A673 (cell line): ENCODE measurements around the gene EPAS1. TPM values are rescaled to one million over a fixed set of nuclear protein-coding genes. Genes with fewer than 3 reads are reported as not detected.

Experiments used
- BruUV-seq: library from RNA; stranded (reverse); fragments of 400-500 nt; replicated peaks from 2 replicates; lab custom pipeline; 2021; lab: Mats Ljungman, UMichigan
- CTCF ChIA-PET: fragments of 300-600 bp; sonication (Branson Sonifier 250); formaldehyde crosslinking; loops from one replicate; lab custom pipeline; 2022; ENCODE audit warnings: antibody characterized with exemption; lab: Charles Lee
- POLR2A ChIA-PET: fragments of 300-600 bp; sonication (Branson Sonifier 250); formaldehyde crosslinking; loops from one replicate; lab custom pipeline; 2022; ENCODE audit warnings: antibody characterized with exemption; ENCODE audit not compliant: low non-redundant PET; lab: Charles Lee
- DNase-seq: peaks from one replicate; pipeline ENCODE4 v3.0.0-alpha.2; 2015; ENCODE audit warnings: low spot score
- H3K27ac ChIP-seq: fragments of 200-600 bp; sonication (generic); 2 replicates; pipeline ENCODE4 v1.5.1; 2016; ENCODE audit warnings: mixed run types, low read depth, mild to moderate bottlenecking, mixed read lengths, antibody characterized with exemption, low read length; ENCODE audit not compliant: poor library complexity, severe bottlenecking
- H3K27me3 ChIP-seq: fragments of 200-600 bp; sonication (generic); replicated peaks from 2 replicates; pipeline ENCODE4 v1.6.1; 2017; ENCODE audit warnings: mixed run types, low read depth, mild to moderate bottlenecking, mixed read lengths, antibody characterized with exemption, low read length; ENCODE audit not compliant: insufficient read depth, poor library complexity
- H3K36me3 ChIP-seq: fragments of 200-600 bp; sonication (generic); 2 replicates; pipeline ENCODE4 v1.6.1; 2016; ENCODE audit warnings: mixed run types, mild to moderate bottlenecking, mixed read lengths, antibody characterized with exemption, low read length; ENCODE audit not compliant: insufficient read depth, poor library complexity, severe bottlenecking
- H3K4me1 ChIP-seq: fragments of 200-600 bp; sonication (generic); 2 replicates; pipeline ENCODE4 v1.6.1; 2017; ENCODE audit warnings: mixed run types, mild to moderate bottlenecking, mixed read lengths, antibody characterized with exemption, low read length; ENCODE audit not compliant: insufficient read depth, poor library complexity, severe bottlenecking
- H3K4me3 ChIP-seq: fragments of 200-600 bp; sonication (generic); 2 replicates; pipeline ENCODE4 v1.5.1; 2016; ENCODE audit warnings: low read depth, mixed run types, mild to moderate bottlenecking, mixed read lengths, low read length; ENCODE audit not compliant: poor library complexity, severe bottlenecking
- H3K9me3 ChIP-seq: fragments of 200-600 bp; sonication (generic); 2 replicates; pipeline ENCODE4 v1.6.1; 2016; ENCODE audit warnings: mixed run types, low read depth, mild to moderate bottlenecking, mixed read lengths, antibody characterized with exemption, low read length; ENCODE audit not compliant: poor library complexity, severe bottlenecking
- CTCF ChIP-seq: fragments of 300-800, 200-600 bp; sonication (generic); conservative IDR thresholded peaks from 2 replicates; pipeline ENCODE4 v1.5.1; 2017; ENCODE audit warnings: low read depth, mild to moderate bottlenecking, antibody characterized with exemption, low read length, moderate library complexity, mixed read lengths
- EZH2 ChIP-seq: fragments of 200-600 bp; sonication (generic); IDR thresholded peaks from 2 replicates; pipeline ENCODE4 v1.6.1; 2017; ENCODE audit warnings: borderline replicate concordance, low read depth, mild to moderate bottlenecking, mixed read lengths, antibody characterized with exemption, low read length; ENCODE audit not compliant: poor library complexity, severe bottlenecking
- intact Hi-C: fragments of 100-400 bp; cut with micrococcal nuclease; formaldehyde crosslinking; loops from one replicate; pipeline ENCODE4 v1.10.0; 2022; ENCODE audit not compliant: unreplicated experiment
- total RNA-seq: library from RNA; stranded (reverse); gene quantifications from 2 replicates; pipeline ENCODE4 v1.2.3, GENCODE V29; 2021

The EPAS1 gene
- total RNA-seq, 1 experiment from 2014 or later: 0.41 TPM

- H3K9me3 ChIP-seq: no peaks in the 10 kb centered on the region
- no TSS peak for BruUV-seq
- no peaks in the 10 kb centered on the region for H3K4me1 ChIP-seq
- DNase-seq: peak; percentile 17
- intact Hi-C loops: no loop called here
- CTCF ChIA-PET: no interaction called here
- no peaks in the 10 kb centered on the region for H3K36me3 ChIP-seq
- no peak overlapping the region for H3K27ac ChIP-seq
- TF ChIP-seq CTCF (0 out of 2 replicates have a peak, but pooled peaks have one; percentile 16), EZH2 (no peak)
- peaks cover 7% of the 10 kb centered on the region for H3K27me3 ChIP-seq
- POLR2A ChIA-PET: no interaction called here
- H3K4me3 ChIP-seq: no peak overlapping the region
These were observed 20.6 kb upstream of the EPAS1 start for GRCh38 chr2:46276642-46277041.

- DNase-seq: no peak
- Histone ChIP-seq H3K9me3 (no peaks in the 10 kb centered on the region), H3K4me1 (no peaks in the 10 kb centered on the region), H3K27ac (no peak overlapping the region), H3K27me3 (peaks cover 7% of the 10 kb centered on the region), H3K36me3 (no peaks in the 10 kb centered on the region), H3K4me3 (no peak overlapping the region)
- TF ChIP-seq EZH2: no peak
- no peak for TF ChIP-seq CTCF
- no TSS peak for BruUV-seq
- ChIA-PET POLR2A (no interaction called here), CTCF (no interaction called here)
- intact Hi-C loops: no loop called here
These were observed 19.6 kb upstream of the EPAS1 start for GRCh38 chr2:46277431-46278190.

GRCh38 chr2:46278952-46279351 is 18.3 kb upstream of the EPAS1 start:
- Histone ChIP-seq H3K27me3 (peaks cover 7% of the 10 kb centered on the region), H3K27ac (no peak overlapping the region), H3K36me3 (no peaks in the 10 kb centered on the region), H3K9me3 (no peaks in the 10 kb centered on the region), H3K4me3 (no peak overlapping the region), H3K4me1 (no peaks in the 10 kb centered on the region)
- DNase-seq: no peak
- ChIA-PET POLR2A (no interaction called here), CTCF (no interaction called here)
- TF ChIP-seq CTCF (no peak), EZH2 (no peak)
- no TSS peak for BruUV-seq
- intact Hi-C loops: no loop called here
